HG03378 (cell line): ENCODE results near the gene C1QTNF3.
"Not testable (repeated sequence)": the region's sequence is repeated elsewhere in the genome, so short reads cannot be mapped to it uniquely, and the experiment has no call there.

ENCODE experiments used
- ATAC-seq: cut with Tn5 transposase; IDR thresholded peaks from one replicate; pipeline ENCODE4 v1.9.1; 2021; ENCODE audit warnings: mild to moderate bottlenecking, moderate library complexity; ENCODE audit not compliant: unreplicated experiment

The C1QTNF3 gene, protein sequence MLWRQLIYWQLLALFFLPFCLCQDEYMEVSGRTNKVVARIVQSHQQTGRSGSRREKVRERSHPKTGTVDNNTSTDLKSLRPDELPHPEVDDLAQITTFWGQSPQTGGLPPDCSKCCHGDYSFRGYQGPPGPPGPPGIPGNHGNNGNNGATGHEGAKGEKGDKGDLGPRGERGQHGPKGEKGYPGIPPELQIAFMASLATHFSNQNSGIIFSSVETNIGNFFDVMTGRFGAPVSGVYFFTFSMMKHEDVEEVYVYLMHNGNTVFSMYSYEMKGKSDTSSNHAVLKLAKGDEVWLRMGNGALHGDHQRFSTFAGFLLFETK

DNA sequence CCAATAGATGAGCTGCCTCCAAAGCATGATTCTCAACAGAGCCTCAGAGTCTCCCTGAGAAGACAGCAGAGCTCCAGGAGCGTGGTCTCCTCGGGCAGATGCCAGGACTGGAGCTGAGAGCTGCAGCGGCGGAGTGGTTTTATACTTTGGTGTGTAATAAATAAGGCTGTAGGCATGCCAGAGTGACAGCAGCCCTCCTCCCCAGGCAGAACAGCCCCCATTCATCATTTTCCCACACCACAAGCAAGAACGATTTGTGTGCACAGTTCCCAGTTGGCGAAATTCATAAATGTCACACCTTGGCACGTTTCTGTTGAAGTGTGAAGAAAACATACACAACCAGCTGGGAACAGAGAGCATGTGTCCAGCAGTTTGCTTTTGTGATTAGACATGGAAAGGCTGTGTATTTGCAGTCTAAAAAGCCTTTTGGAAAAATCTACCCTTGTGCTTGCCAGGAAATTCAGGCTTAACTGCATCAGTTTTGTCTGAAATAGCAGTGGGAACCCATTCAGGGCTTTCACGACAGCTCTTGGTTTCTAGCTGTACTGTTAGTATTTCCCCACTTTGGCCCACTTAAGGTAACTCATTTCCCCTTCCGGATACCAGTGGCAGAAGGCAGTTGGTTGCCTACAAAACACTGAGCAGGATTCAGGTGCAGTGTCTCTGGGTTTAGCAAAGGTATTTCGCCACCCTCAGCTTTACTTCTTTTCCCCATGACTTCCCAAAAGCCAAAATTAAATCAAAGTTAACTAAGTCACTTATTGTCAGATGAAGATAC, at the start of gene C1QTNF3:
C1QTNF3 (minus strand) TSS at position 115 of the 778 bp plus-strand sequence; CDS start at position 27, 88 bp downstream.
- ATAC-seq, result no peak

DNA sequence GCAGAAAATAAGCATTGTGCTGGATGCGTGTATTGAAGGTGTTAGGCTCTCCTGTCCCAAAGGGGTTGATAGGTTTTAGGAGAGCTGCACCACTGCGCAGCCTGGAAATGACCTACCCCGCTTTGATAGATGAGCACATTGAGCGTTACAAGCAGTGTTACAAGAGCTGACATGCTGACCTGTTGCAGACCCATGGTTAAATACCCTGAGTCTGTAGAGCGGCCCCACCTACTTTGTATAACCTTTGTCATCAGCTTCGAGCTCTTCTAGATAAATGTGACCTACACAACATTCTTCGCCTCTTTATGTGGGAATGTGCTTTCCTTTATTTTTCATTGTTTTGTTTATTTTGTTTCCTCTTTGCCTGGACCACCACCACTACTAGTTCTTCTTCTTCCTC, 48.0 kb upstream of the C1QTNF3 start:
- ATAC-seq, result not testable (repeated sequence)

DNA sequence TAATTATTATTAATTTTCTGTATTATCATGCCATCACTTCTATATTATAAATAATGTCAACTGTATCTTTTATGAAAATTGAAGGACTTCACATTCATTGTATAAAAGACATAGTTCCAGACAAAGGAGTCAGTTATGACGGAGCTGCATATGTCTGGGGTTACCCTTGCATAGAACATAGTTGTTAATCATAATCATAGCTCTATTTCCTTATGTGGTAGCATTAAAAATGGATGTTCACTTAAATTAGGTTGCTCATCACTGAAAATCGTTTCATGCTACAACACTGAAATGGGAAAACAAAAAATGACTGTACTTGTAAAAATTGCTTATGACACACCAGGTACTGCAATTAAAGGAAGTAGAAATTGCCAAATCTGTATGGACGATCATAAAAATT, 46.8 kb upstream of the C1QTNF3 start:
- ATAC-seq, result not testable (repeated sequence)

DNA sequence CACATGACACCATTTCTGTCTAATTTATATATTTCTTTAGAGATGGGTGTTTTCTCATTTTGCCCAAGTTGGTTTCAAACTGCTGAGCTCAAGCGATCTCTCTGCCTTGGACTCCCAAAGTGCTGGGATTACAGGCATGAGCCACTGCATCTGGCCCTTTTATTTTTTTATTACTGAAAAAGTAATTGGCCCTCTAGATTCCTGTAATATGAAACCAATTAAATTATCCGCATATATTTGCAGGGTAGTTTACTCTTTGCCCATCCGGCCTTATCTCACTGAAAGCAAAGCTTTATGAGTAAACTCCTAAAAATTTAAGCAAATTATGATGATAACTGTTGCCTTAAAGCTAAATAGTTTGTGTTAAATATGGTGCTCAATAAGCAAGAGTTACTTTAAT, 44.7 kb upstream of the C1QTNF3 start:
- not testable (repeated sequence) for ATAC-seq

DNA sequence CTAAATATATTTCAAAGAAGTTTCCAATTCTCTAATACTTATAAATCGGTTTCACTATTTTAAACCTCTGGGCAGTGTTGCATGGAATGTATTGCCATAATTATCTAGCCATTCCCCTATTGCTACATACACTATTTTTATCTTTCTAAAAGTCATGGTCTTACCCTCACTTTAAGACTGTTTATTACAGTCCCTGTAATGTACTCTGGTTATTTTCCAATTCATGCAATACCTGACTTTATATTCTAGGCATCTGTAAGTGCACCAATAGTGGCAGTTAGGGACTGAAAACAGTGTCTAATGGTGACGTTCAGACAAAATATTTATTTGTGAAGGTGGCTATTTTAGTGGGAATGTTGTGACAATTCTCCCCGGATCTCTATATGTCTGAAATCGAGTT, 40.9 kb upstream of the C1QTNF3 start:
- ATAC-seq, result not testable (repeated sequence)

DNA sequence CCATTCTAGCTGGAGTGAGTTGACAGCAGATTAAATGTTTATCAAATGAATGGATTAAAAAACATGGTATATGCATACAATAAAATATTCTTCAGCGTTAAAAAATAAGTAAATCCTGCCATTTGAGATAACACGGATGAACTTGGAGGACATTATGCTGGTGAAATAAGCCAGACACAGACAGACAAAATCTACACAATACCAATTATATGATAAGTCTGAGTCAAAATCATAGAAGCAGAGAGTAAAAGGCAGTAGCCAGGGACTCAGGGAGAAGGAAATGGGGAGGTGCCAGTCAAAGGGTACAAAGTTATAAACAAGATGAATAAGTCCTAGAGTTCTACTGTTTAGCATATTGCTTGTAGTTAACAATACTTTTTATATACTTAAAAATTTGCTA, 36.5 kb upstream of the C1QTNF3 start:
- not testable (repeated sequence) for ATAC-seq

DNA sequence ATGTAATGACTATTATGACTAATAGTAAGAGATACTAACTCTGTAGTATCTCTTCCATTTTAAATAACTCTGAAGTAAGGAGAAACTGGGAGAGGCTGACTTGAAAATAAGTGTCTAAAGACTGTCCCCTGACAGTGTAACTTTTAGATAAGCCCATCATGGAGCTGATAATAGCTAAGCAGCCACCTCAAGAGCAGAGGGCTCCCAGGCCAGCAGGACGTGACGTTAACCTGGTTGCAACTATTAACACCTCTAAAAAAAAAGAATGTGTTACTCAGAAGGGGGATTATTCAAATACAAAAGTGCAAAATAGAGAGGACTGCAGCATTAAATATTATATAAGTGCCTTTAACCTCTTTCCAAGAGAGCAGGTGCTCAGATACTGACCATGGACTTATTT, 34.6 kb upstream of the C1QTNF3 start:
- not testable (repeated sequence) for ATAC-seq

DNA sequence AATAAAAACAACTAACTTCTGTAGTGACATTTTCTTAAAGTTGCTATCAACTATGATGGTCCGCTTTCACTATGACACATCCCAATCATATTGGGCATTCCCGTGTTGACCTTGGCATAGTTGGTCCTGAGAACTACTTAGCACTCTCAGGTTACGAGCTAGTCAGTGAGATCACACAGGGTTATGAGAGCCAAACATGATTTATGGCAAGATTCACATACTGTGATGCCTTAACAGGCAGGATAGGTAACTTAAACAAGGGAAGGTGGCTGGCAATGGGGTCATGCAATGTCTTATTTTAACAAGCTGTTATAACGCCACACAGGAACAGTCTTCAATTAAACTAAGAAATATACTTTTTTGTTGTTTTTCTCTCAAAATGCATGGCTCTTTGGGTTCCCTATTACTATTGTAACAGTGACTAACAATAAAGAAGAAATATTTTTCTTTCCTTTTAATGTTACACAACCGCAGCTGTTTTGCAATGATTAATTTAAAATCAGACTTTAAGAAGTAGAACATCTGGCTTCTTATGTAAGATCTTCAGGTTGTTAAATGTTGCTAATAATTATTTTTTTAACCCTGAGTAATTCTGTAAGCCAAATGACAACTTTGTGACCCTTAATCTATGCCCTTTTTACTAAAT, 33.8 kb upstream of the C1QTNF3 start:
- ATAC-seq, result not testable (repeated sequence)

DNA sequence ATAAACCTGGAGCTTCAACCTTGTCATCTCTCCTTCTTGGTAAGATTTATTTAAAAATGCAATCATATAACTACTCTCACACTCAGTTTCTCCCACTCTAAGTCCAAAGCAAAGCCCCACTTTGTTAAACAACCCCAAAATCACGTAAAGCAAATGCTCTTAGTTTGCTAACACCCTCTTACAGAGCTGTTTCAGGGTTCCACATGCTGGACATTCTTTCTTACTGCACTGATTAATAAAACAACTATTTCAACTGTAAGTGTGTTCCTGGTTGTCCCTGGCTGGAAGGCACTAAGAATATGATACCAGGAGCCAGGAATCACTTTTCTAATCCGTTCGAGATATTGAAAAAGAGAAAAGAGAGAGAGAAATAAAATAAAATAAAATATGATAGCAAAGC, 31.5 kb upstream of the C1QTNF3 start:
- not testable (repeated sequence) for ATAC-seq

DNA sequence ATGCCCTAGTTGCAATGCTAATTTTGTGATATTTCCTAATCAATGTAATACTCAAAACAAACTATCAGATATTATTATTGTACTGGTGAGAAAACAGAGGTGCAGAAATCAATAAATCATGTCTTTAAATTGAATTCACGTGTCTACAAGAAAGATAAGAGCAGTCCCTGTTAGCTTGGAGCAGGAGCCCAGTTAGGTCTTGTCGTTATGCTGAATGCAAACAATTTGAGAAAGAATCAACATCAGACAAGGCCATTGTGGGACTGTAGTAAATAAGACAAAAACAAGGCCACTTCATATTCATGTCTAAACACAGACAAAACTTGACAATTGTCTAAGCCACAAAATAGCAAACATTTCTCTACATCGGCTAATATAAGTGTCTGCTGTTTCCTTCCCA, 31.1 kb upstream of the C1QTNF3 start:
- ATAC-seq, result not testable (repeated sequence)

DNA sequence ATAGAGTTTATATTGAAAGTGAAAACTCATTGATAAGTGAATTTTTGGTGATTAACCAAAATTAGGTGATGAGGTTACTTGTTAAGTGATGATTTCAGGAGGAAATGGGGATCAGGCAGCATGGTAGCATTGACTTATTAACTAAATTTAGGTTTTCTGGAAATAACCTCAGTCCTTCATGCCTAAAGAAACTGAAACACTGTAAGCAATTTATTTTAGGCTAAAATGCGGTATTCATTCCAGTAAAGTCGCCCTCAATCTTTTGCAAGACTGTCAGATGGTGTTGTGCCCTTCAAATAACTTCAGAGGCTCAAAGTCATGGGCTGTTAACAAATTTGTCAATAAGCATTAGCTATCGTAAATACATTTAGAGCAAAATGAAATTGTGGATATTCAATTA, 27.6 kb upstream of the C1QTNF3 start:
- ATAC-seq, result not testable (repeated sequence)

DNA sequence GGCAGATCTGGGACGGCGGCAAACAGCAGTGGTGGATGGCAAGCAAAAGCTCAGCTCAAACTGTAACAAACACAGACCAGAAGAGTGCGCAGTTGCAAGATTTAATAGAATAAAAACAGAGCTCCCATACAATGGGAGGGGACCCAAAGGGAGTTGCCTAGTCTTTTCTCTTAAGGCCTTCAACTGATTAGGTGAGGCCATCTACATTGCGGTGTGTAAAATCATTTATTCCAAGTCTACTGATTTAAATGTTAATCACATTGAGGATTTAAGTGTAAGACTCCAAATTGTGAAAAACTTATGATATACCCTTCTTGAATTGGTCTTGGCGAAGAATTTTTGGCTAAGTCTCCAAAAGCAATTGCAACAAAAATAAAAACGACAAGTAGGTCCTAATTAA, 21.6 kb upstream of the C1QTNF3 start:
- ATAC-seq, result no peak

DNA sequence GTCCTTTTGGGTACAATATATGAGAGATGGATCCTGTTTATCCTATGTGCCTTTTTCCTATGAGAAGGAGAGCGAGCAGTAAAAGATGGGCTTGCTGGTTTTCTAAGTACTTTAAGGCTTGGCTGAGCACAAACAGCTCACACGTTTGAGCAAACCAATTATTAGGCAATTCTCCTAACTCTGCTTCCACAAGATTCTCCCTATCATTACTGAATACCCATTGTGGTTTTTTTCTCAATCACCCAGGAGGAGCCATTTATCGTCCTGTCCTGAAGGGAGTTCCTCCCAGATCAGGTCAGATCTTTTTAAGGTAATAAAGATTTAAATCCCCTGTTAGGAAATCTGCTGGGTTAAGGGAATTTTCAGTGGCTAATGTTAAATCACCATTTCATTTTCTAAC, 19.4 kb upstream of the C1QTNF3 start:
- no peak for ATAC-seq

DNA sequence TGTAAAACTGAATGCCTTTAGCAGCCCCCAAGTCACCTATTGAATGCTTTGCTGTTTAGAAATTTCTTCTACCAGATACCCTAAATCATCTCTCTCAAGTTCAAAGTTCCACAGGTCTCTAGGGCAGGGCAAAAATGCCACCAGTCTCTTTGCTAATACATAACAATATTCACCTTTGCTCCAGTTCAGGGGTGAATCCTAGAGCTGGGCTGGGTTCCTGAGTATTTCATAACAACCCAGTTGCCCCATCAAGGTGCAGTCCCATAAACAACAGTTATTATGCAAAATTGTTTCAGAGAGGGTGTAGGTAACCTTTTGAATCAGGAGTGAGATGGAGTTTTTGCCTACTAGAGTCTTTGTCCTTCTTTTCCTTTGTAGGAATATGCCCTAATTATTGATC, 19.0 kb upstream of the C1QTNF3 start:
- no peak for ATAC-seq

DNA sequence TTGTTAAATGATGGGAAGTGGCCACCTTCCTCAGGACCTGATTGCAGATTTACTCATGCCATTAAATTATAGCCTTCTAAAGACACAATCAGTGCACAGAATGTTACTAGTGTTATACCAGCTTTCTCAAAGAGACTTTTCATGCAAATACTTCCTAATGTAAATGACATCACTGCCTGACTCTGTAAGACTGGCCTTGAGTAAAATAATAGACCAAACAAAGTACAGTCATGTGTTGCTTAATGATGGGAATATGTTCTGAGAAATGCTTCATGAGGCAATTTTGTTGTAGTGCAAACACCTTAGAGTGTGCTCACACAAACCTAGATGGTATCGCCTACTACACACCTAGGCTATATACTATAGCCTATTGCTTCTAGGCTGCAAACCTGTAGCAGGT, 17.0 kb upstream of the C1QTNF3 start:
- ATAC-seq, result no peak

DNA sequence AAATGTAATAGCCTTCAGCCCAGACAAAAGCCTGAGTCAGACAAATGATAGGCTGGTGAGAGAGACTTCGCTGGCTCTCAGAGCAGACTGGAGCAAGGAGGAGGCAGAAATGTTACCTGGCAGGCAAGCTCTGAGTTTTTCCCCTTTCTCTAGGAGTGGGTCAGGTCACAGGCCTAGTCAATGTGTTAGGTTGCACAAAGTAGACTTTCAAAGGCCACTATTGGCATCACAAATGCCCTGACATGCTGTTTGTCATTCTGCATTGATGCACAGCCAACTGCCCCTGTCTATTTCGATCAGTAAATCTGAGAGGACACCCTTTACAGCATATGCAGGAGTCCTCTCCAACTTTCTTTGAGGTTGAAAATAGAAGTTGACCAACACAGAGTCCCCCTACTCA, 15.5 kb upstream of the C1QTNF3 start:
- no peak for ATAC-seq

DNA sequence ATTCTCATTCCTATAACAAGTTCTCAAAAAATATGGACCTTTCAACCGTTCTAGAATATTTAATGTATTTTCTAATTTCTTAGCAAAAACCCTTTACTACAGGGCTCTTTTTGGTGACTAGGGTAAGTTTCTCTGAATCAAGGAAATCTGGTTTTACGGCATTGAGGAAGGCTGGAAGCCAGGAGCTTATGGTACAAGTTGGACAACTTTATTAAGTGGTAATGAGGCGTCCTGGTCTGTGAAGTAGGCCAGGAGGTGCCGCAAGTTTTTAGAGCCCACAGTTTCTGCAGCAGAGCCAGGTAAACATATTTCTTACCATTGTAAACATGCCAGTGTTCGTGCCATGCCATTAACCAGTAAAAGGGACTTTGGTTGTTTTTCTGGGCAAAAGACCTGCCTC, 14.6 kb upstream of the C1QTNF3 start:
- ATAC-seq, result no peak

DNA sequence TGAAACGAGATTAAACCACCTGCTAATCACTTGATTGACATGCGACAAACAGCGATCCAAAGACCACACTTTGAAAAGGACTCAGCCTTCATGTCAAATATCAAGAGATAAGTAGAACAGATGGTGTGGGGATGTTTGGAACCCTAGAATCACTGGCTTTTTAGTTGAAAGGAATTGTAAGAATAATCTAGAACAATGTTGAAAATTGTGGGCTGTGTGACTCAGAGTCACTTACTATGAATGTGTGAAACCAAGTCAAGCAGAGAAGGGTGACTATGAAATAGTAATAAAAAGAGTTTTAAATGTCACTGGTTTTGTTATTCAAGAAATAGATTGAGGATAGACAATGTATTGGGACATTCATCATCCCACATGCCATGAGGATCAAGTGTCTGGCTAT, 14.1 kb upstream of the C1QTNF3 start:
- no peak for ATAC-seq

DNA sequence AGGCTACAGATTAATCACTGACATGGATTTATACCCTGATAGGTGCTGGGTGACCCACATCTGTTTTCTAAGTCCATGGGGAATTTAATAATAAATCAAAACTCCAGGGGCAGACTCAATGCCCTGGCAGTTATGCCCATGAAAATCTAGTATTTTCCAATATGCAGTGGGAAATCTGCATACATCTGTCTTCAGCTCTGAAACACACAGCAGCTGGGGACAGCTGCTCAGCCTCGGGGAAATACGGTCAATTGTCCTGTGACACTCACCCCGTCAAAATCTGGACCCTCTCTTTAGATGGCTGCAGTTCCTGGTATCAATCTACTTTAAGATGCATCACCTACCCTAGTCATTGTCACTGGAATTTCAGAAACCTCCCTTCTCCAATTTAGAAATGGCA, 12.7 kb upstream of the C1QTNF3 start:
- no peak for ATAC-seq

DNA sequence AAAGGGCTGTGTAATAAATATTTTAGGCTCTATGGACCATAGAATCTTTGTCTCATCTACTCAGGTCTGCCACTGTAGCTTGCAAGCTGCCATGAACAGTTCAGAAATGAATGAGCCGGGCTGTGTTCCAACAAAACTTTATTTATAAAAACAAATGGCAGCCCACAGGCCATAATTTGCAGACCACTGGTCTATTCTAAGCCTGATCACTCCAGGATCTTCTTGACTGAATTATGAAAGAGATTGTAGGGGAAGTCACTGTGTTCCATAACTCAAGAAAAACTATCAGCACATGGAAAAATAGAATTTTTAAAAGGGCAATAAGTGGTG, 11.4 kb upstream of the C1QTNF3 start:
- ATAC-seq, result no peak

DNA sequence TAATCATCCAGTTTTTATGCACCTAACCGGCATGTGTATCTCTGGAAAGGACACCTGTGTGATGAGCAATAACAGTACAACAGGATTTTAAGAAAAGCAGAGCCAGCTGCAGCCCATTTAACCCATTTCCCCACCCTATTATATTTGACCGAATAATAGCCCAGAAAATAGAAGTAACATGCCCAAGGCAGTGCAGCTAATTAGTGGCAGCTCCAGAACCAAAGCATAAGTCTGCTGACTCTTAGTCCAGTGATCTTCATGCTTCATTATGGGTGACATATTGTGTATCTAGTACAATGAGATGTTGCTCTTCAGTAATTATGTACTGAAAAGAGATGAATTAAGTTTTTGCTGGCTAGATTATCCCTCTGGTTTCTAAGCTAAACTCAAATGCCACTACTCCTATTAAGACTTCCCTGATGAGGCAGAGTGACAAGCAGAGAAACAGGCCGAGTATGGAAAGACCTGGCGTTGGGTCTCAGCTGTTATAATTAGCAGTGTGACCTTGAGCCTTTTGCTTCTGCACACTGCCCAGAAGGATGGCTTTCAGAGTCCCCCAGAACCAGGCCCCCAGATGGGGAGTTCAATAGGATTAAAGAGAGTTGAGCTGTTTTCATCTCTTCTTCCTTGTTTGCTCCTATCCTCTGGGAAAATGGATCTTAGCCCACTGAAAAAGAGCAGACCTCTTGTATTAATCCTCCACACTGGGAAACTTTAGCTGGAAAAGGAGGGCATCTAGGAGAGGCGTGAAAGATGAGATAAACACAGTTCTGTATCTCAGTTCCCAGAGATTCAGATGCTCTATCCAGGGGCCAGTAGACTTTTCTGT, 10.8 kb upstream of the C1QTNF3 start:
- no peak for ATAC-seq
